ENCODE results near the gene LDHAL6B. TPM values are rescaled to one million over a fixed set of nuclear protein-coding genes. Genes with fewer than 3 reads are reported as not detected.

LDHAL6B gene
- total and polyA plus RNA-seq, 2 of the 8 experiments (the other 6 are each of a cell fraction or from before 2014, with no cell fraction given): not detected

DNA sequence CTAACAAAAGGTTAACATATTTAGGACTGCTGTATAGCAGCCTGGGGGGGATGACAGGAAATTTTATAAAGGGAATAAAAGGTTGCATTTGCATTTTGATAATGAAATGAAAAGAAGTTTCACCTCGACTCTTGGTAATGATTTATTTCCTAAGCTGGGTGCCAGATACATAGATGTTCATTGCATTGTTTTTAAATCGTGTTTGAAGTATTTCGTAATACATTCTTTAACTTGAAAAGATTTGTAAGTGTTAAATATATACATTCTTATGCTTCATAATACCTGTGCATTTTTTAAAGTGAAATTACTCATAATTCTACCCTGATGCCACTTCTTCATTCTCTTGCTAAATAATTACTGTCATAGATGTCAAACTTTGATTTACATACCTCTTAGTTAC lies 22.8 kb downstream of the LDHAL6B start:
- H3K56ac ChIP-seq (replicated peaks; ENCODE audit: insufficient read length, low read depth, low read length): no peak overlapping the region
- no peak for DNase-seq (ENCODE audit: low read depth in 1 of 2, low spot score in 2 of 2)
- no peak for FAIRE-seq
- H3K4me1 ChIP-seq (replicated peaks in 1 of 4; ENCODE audit: control insufficient read depth in 3 of 4, insufficient read depth in 4 of 4, low read length in 3 of 4): no peaks in the 10 kb centered on the region; a peak in 1 of 7 replicates
- no peaks in the 10 kb centered on the region for H3K9me3 ChIP-seq (ENCODE audit: insufficient read depth in 2 of 2, low read depth in 1 of 2, low read length in 1 of 2)
- H2BK15ac ChIP-seq (ENCODE audit: low read length): no peak overlapping the region
- CTCF ChIA-PET (ENCODE audit: partially characterized antibody): interaction anchor here (1.3 kb wide), 1 partner anchor 17 kb away, joined by 4 read pairs; no protein-coding TSS in a partner anchor
- WGBS, 2 experiments (ENCODE audit: extremely low coverage in 1 of 2, insufficient coverage in 1 of 2, insufficient read length in 1 of 2, insufficient replicate concordance in 2 of 2, low coverage in 1 of 2, low lambda C conversion rate in 2 of 2, missing lambda C conversion rate in 1 of 2): 82% methylated on average over 3 of the region's 3 CpGs; no CpG with 5 or more reads in 1 of the 2 experiments
- no peak overlapping the region for H2AFZ ChIP-seq (ENCODE audit: low read length)
- H3K23me2 ChIP-seq (ENCODE audit: low read depth, low read length): no peaks in the 10 kb centered on the region
- H3K79me1 ChIP-seq (ENCODE audit: low read depth, low read length): no peaks in the 10 kb centered on the region
- no peak overlapping the region for H2AK5ac ChIP-seq (ENCODE audit: low read depth, low read length)
- H3K4me3 ChIP-seq (ENCODE audit: extremely low read depth in 1 of 4, insufficient read depth in 2 of 4, low read depth in 3 of 4, low read length in 4 of 4): no peak overlapping the region
- peaks cover 0 to 2% of the 10 kb centered on the region in 2 experiments for H4K20me1 ChIP-seq (replicated peaks in 1 of 2; ENCODE audit: control insufficient read depth in 1 of 2, insufficient read depth in 2 of 2, low read length in 2 of 2)
- H3K23ac ChIP-seq (ENCODE audit: insufficient read length): no peak overlapping the region
- no peak overlapping the region for H3K14ac ChIP-seq (ENCODE audit: insufficient read length)
- H3K9ac ChIP-seq (replicated peaks in 1 of 4; ENCODE audit: extremely low read depth in 1 of 4, low read depth in 3 of 4, low read length in 3 of 4): no peak overlapping the region
- peaks cover 0 to 19% (median 4%) of the 10 kb centered on the region in 4 experiments; a peak in 4 of 8 replicates for H3K36me3 ChIP-seq (ENCODE audit: control insufficient read depth in 2 of 4, insufficient read depth in 4 of 4, low read length in 3 of 4)
- H2BK5ac ChIP-seq (ENCODE audit: low read depth, low read length): no peak overlapping the region
- no peak overlapping the region for H3K27ac ChIP-seq (ENCODE audit: low read depth, low read length)
- H2BK20ac ChIP-seq (ENCODE audit: low read length): no peak overlapping the region
- H3K4me2 ChIP-seq (ENCODE audit: insufficient read depth in 1 of 2, low read depth in 2 of 2, low read length in 2 of 2): no peak overlapping the region
- no peak overlapping the region for H2BK120ac ChIP-seq (replicated peaks; ENCODE audit: low read depth, low read length)
- H4K5ac ChIP-seq (ENCODE audit: insufficient read length, low read depth, low read length): no peak overlapping the region
- no peak overlapping the region for H2BK12ac ChIP-seq (ENCODE audit: low read depth, low read length)
- H3K4ac ChIP-seq (replicated peaks; ENCODE audit: insufficient read length, low read depth, low read length): no peak overlapping the region
- no peak overlapping the region for H4K91ac ChIP-seq (replicated peaks; ENCODE audit: insufficient read length, low read length)
- no peak overlapping the region for H3K18ac ChIP-seq (ENCODE audit: extremely low read depth, low read length)
- no peak overlapping the region for H4K8ac ChIP-seq (ENCODE audit: extremely low read depth, insufficient read depth, low read length)
- H3K79me2 ChIP-seq (ENCODE audit: control insufficient read depth in 1 of 2, insufficient read depth in 2 of 2, low read length in 2 of 2): no peaks in the 10 kb centered on the region
- no peaks in the 10 kb centered on the region for H3K27me3 ChIP-seq (replicated peaks in 1 of 4; ENCODE audit: control insufficient read depth in 3 of 4, extremely low read depth in 1 of 4, insufficient read depth in 3 of 4, low read length in 3 of 4)
- POLR2A ChIA-PET (ENCODE audit: partially characterized antibody): no interaction called here
- TF ChIP-seq GTF2F1 (IDR thresholded peaks at IDR 0.05; ENCODE audit: borderline replicate concordance, low read depth, low read length): no peak
- no peak for TF ChIP-seq CHD1 (IDR thresholded peaks at IDR 0.05; ENCODE audit: low read depth, low read length)
- TF ChIP-seq MAFK (IDR thresholded peaks at IDR 0.05; ENCODE audit: low read depth, low read length): no peak
- TF ChIP-seq RNF2 (IDR thresholded peaks at IDR 0.05; ENCODE audit: borderline replicate concordance, low read depth, low read length, missing control alignments, poor library complexity, severe bottlenecking): no peak
- TF ChIP-seq BCL11A (IDR thresholded peaks at IDR 0.05; ENCODE audit: low read depth in 2 of 2, low read length in 2 of 2): no peak
- no peak for TF ChIP-seq TCF12 (IDR thresholded peaks at IDR 0.05; ENCODE audit: low read depth, low read length)
- no peak for TF ChIP-seq FOSL1 (IDR thresholded peaks at IDR 0.05; ENCODE audit: insufficient read depth, low read depth, low read length)
- no peak for TF ChIP-seq TEAD4 (IDR thresholded peaks at IDR 0.05; ENCODE audit: low read depth, low read length)
- TF ChIP-seq EGR1 (IDR thresholded peaks at IDR 0.05; ENCODE audit: borderline replicate concordance, low read depth, low read length): no peak
- TF ChIP-seq, protein P1, sequence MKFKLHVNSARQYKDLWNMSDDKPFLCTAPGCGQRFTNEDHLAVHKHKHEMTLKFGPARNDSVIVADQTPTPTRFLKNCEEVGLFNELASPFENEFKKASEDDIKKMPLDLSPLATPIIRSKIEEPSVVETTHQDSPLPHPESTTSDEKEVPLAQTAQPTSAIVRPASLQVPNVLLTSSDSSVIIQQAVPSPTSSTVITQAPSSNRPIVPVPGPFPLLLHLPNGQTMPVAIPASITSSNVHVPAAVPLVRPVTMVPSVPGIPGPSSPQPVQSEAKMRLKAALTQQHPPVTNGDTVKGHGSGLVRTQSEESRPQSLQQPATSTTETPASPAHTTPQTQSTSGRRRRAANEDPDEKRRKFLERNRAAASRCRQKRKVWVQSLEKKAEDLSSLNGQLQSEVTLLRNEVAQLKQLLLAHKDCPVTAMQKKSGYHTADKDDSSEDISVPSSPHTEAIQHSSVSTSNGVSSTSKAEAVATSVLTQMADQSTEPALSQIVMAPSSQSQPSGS (IDR thresholded peaks at IDR 0.05; ENCODE audit: low read length): no peak
- TF ChIP-seq SRF (IDR thresholded peaks at IDR 0.05; ENCODE audit: low read depth, low read length): no peak
- TF ChIP-seq TAF7 (optimal IDR thresholded peaks at IDR 0.05; ENCODE audit: borderline replicate concordance, low read depth, low read length): no peak

Data from H1 (cell line).